Uterus (tissue), 4 donors: ENCODE results near the gene STIM1. TPM values are rescaled to one million over a fixed set of nuclear protein-coding genes. Genes with fewer than 3 reads are reported as not detected.

Experiments used
- DNase-seq, 2 donors: peaks; one replicate each; pipeline ENCODE4 v3.0.0-alpha.2; 2019 to 2020
- H3K27ac ChIP-seq, 2 donors: fragments of 200-600 bp; sonication (generic); 1 replicate in 1 of 2; 2 replicates in 1 of 2; pipeline ENCODE4 v1.5.1; 2016 to 2018
- H3K27me3 ChIP-seq, 2 donors: fragments of 200-600 bp; sonication (generic); one replicate each; pipeline ENCODE4 v1.5.1; 2018 to 2019; ENCODE audit warnings: control low read depth in 1 of 2
- H3K36me3 ChIP-seq, 2 donors: fragments of 200-600 bp; sonication (generic); one replicate each; pipeline ENCODE4 v1.5.1; 2019; ENCODE audit warnings: control low read depth in 1 of 2
- H3K4me1 ChIP-seq, 2 donors: fragments of 200-600 bp; sonication (generic); one replicate each; pipeline ENCODE4 v1.5.1; 2018 to 2019; ENCODE audit warnings: control low read depth in 1 of 2
- H3K4me3 ChIP-seq, 2 donors: fragments of 200-600 bp; sonication (generic); 1 replicate in 1 of 2; 2 replicates in 1 of 2; pipeline ENCODE4 v1.5.1; 2018 to 2019; ENCODE audit warnings: mild to moderate bottlenecking in 1 of 2
- H3K9me3 ChIP-seq, 2 donors: fragments of 200-600 bp; sonication (generic); one replicate each; pipeline ENCODE4 v1.5.1; 2019; ENCODE audit warnings: control low read depth in 1 of 2
- CTCF ChIP-seq, 4 experiments: fragments of 200-600 bp in 2 of 4; fragments of 450-650 bp in 2 of 4; sonication (generic) in 2 of 4; IDR thresholded peaks; one replicate each; pipeline ENCODE4 v1.5.1; 2016 to 2019; ENCODE audit warnings: antibody characterized with exemption in 4 of 4, mild to moderate bottlenecking in 2 of 4, moderate library complexity in 1 of 4
- POLR2A ChIP-seq, 2 donors: fragments of 450-650 bp; IDR thresholded peaks; one replicate each; pipeline ENCODE4 v1.6.1; 2016; ENCODE audit warnings: antibody characterized with exemption in 2 of 2, mild to moderate bottlenecking in 1 of 2, moderate library complexity in 1 of 2
- intact Hi-C: fragments of 100-400 bp; cut with DNase I; formaldehyde crosslinking; loops from one replicate; pipeline ENCODE4 v1.15.1; 2023; ENCODE audit warnings: low total_unique reads
- total RNA-seq, 4 donors: library from RNA; depleted of rRNA in 3 of 4; stranded (reverse); fragments of >200 nt in 3 of 4; gene quantifications; one replicate each; pipeline versions ENCODE4 v1.1.0 to v1.2.4, GENCODE V29; 2014 to 2023
- donor health status: DM: yes; HTN: yes; CAD: no.

STIM1 gene
- total RNA-seq, 4 donors from 2014 or later = 37.6 to 114 (median 56.3) TPM

GRCh38 chr11:3957437-3957836, 102.0 kb downstream of the STIM1 start:
- Histone ChIP-seq H3K27ac (no peak overlapping the region), H3K36me3 (no peaks in the 10 kb centered on the region), H3K4me1 (no peaks in the 10 kb centered on the region), H3K27me3 (no peaks in the 10 kb centered on the region), H3K4me3 (no peak overlapping the region), H3K9me3 (no peaks in the 10 kb centered on the region)
- intact Hi-C loops = no loop called here
- DNase-seq = no peak
- TF ChIP-seq POLR2A (IDR thresholded peaks at IDR 0.05) = no peak
- no peak for TF ChIP-seq CTCF (IDR thresholded peaks at IDR 0.05)

GRCh38 chr11:3958281-3958680, 102.8 kb downstream of the STIM1 start:
- Histone ChIP-seq H3K36me3 (no peaks in the 10 kb centered on the region), H3K4me1 (no peaks in the 10 kb centered on the region), H3K27me3 (no peaks in the 10 kb centered on the region), H3K4me3 (no peak overlapping the region), H3K9me3 (no peaks in the 10 kb centered on the region), H3K27ac (no peak overlapping the region)
- TF ChIP-seq CTCF (IDR thresholded peaks at IDR 0.05) = no peak
- no peak for TF ChIP-seq POLR2A (IDR thresholded peaks at IDR 0.05)
- intact Hi-C loops = no loop called here
- DNase-seq = no peak

- H3K27ac ChIP-seq = no peak overlapping the region
- H3K4me3 ChIP-seq = no peak overlapping the region
- H3K27me3 ChIP-seq = no peaks in the 10 kb centered on the region
- intact Hi-C loops = no loop called here
- DNase-seq = no peak
- H3K36me3 ChIP-seq = no peaks in the 10 kb centered on the region
- H3K9me3 ChIP-seq = no peaks in the 10 kb centered on the region
- TF ChIP-seq POLR2A (IDR thresholded peaks at IDR 0.05) = no peak
- no peak for TF ChIP-seq CTCF (IDR thresholded peaks at IDR 0.05)
- H3K4me1 ChIP-seq = no peaks in the 10 kb centered on the region
Observed at GRCh38 chr11:3959015-3959902, 103.8 kb downstream of the STIM1 start.

GRCh38 chr11:3959903-3960265, 104.4 kb downstream of the STIM1 start:
- H3K36me3 ChIP-seq = no peaks in the 10 kb centered on the region
- no peak for TF ChIP-seq POLR2A (IDR thresholded peaks at IDR 0.05)
- no peak for TF ChIP-seq CTCF (IDR thresholded peaks at IDR 0.05)
- intact Hi-C loops = no loop called here
- DNase-seq = no peak
- no peaks in the 10 kb centered on the region for H3K9me3 ChIP-seq
- H3K4me3 ChIP-seq = no peak overlapping the region
- no peak overlapping the region for H3K27ac ChIP-seq
- H3K27me3 ChIP-seq = no peaks in the 10 kb centered on the region
- no peaks in the 10 kb centered on the region for H3K4me1 ChIP-seq

- TF ChIP-seq POLR2A (IDR thresholded peaks at IDR 0.05) (no peak), CTCF (IDR thresholded peaks at IDR 0.05) (no peak)
- Histone ChIP-seq H3K36me3 (no peaks in the 10 kb centered on the region), H3K4me3 (no peak overlapping the region), H3K27me3 (no peaks in the 10 kb centered on the region), H3K4me1 (no peaks in the 10 kb centered on the region), H3K27ac (no peak overlapping the region), H3K9me3 (no peaks in the 10 kb centered on the region)
- no peak for DNase-seq
- intact Hi-C loops = no loop called here
Observed at GRCh38 chr11:3962406-3962840, 107.0 kb downstream of the STIM1 start.
